Measurements from ENCODE around the gene DCAKD. TPM values are rescaled to one million over a fixed set of nuclear protein-coding genes. Genes with fewer than 3 reads are reported as not detected.

The DCAKD gene
- total RNA-seq, 1 experiment from 2014 or later: 15.1 TPM

- Mint-ChIP-seq H3K4me1 (ENCODE audit: low read depth, unreplicated experiment) (no peaks in the 10 kb centered on the region), H3K27ac (ENCODE audit: unreplicated experiment) (no peak overlapping the region), H3K36me3 (ENCODE audit: insufficient read depth, unreplicated experiment) (peaks cover 4% of the 10 kb centered on the region), H3K4me3 (ENCODE audit: unreplicated experiment) (no peak overlapping the region), H3K9me3 (ENCODE audit: unreplicated experiment) (peaks cover 11% of the 10 kb centered on the region), H3K27me3 (ENCODE audit: insufficient read depth, unreplicated experiment) (peaks cover 2% of the 10 kb centered on the region)
- Histone ChIP-seq H3K4me1 (peaks cover 6% of the 10 kb centered on the region; the same call in 1 of the 2 replicates), H3K4me3 (ENCODE audit: low read depth, low read length) (no peak overlapping the region), H3K36me3 (ENCODE audit: control insufficient read depth, insufficient read depth, low read length) (no peaks in the 10 kb centered on the region), H3K9me3 (0 out of 2 replicates have a peak, but pooled peaks cover 8% of the 10 kb centered on the region), H3K27me3 (replicated peaks; ENCODE audit: control insufficient read depth, insufficient read depth, low read length) (no peaks in the 10 kb centered on the region)
- DNase-seq: no peak
- ChIA-PET POLR2A (no interaction called here), CTCF (interaction anchor here (1.2 kb wide), 1 partner anchor 9 kb away, joined by 7 read pairs; no protein-coding TSS in a partner anchor)
- TF ChIP-seq, protein P1, sequence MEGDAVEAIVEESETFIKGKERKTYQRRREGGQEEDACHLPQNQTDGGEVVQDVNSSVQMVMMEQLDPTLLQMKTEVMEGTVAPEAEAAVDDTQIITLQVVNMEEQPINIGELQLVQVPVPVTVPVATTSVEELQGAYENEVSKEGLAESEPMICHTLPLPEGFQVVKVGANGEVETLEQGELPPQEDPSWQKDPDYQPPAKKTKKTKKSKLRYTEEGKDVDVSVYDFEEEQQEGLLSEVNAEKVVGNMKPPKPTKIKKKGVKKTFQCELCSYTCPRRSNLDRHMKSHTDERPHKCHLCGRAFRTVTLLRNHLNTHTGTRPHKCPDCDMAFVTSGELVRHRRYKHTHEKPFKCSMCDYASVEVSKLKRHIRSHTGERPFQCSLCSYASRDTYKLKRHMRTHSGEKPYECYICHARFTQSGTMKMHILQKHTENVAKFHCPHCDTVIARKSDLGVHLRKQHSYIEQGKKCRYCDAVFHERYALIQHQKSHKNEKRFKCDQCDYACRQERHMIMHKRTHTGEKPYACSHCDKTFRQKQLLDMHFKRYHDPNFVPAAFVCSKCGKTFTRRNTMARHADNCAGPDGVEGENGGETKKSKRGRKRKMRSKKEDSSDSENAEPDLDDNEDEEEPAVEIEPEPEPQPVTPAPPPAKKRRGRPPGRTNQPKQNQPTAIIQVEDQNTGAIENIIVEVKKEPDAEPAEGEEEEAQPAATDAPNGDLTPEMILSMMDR (IDR thresholded peaks at IDR 0.05; ENCODE audit: insufficient read depth in 1 of 2, low read depth in 1 of 2, low read length in 1 of 2, severe bottlenecking in 1 of 2, unreplicated experiment in 1 of 2): no peak
- intact Hi-C loops (cut with micrococcal nuclease; ENCODE audit: unreplicated experiment): no loop called here
- BruUV-seq (replicated peaks): no TSS peak
Measured at GRCh38 chr17:44998646-44999045, 52.8 kb downstream of the DCAKD start.

- ChIA-PET CTCF (interaction anchor here (1.2 to 1.5 kb wide), 2 partner anchors 10 to 22 kb away, joined by 4 to 7 read pairs; no protein-coding TSS in a partner anchor), POLR2A (no interaction called here)
- no TSS peak for BruUV-seq (replicated peaks)
- H3K27me3 Mint-ChIP-seq (ENCODE audit: insufficient read depth, unreplicated experiment): peaks cover 2% of the 10 kb centered on the region
- Histone ChIP-seq H3K27me3 (replicated peaks; ENCODE audit: control insufficient read depth, insufficient read depth, low read length) (no peaks in the 10 kb centered on the region), H3K36me3 (ENCODE audit: control insufficient read depth, insufficient read depth, low read length) (no peaks in the 10 kb centered on the region), H3K9me3 (0 out of 2 replicates have a peak, but pooled peaks cover 8% of the 10 kb centered on the region), H3K4me1 (peaks cover 6% of the 10 kb centered on the region; the same call in 1 of the 2 replicates), H3K4me3 (ENCODE audit: low read depth, low read length) (no peak overlapping the region)
- no peak overlapping the region for H3K27ac Mint-ChIP-seq (ENCODE audit: unreplicated experiment)
- intact Hi-C loops (cut with micrococcal nuclease; ENCODE audit: unreplicated experiment): no loop called here
- H3K4me3 Mint-ChIP-seq (ENCODE audit: unreplicated experiment): no peak overlapping the region
- no peaks in the 10 kb centered on the region for H3K4me1 Mint-ChIP-seq (ENCODE audit: low read depth, unreplicated experiment)
- H3K9me3 Mint-ChIP-seq (ENCODE audit: unreplicated experiment): peaks cover 11% of the 10 kb centered on the region
- DNase-seq: no peak
- H3K36me3 Mint-ChIP-seq (ENCODE audit: insufficient read depth, unreplicated experiment): peaks cover 4% of the 10 kb centered on the region
- TF ChIP-seq, protein P1 (IDR thresholded peaks at IDR 0.05; ENCODE audit: insufficient read depth in 1 of 2, low read depth in 1 of 2, low read length in 1 of 2, severe bottlenecking in 1 of 2, unreplicated experiment in 1 of 2): no peak
Measured at GRCh38 chr17:44997733-44998520, 53.5 kb downstream of the DCAKD start.

DNA sequence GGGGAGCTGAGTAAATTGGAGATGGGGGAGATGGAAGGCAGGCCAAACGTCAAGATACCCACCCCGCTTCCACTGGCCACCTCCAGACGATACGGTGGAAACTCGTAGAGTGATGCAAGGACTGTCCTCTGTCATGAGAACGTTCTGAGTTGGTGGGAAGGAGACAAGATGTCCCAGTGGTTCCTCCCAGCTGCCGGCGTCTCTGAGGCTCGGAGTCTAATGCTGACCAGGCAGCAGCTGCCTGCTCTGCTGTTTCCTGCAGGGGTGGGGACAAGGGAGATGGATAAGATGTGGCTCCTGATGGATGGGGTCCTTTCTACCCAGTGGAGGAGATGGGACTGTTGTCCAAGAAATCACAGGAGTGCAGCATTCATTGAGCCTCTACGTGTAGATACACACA, 55.1 kb downstream of the DCAKD start:
- ChIA-PET POLR2A (no interaction called here), CTCF (interaction anchor here (0.6 kb wide), 1 partner anchor 15 kb away, joined by 3 read pairs; no protein-coding TSS in a partner anchor)
- H3K36me3 ChIP-seq (ENCODE audit: control insufficient read depth, insufficient read depth, low read length): no peaks in the 10 kb centered on the region
- intact Hi-C loops (cut with micrococcal nuclease; ENCODE audit: unreplicated experiment): no loop called here
- H3K4me3 ChIP-seq (ENCODE audit: low read depth, low read length): no peak overlapping the region
- Mint-ChIP-seq H3K27me3 (ENCODE audit: insufficient read depth, unreplicated experiment) (peaks cover 2% of the 10 kb centered on the region), H3K9me3 (ENCODE audit: unreplicated experiment) (peaks cover 11% of the 10 kb centered on the region), H3K36me3 (ENCODE audit: insufficient read depth, unreplicated experiment) (peaks cover 4% of the 10 kb centered on the region), H3K4me3 (ENCODE audit: unreplicated experiment) (no peak overlapping the region), H3K4me1 (ENCODE audit: low read depth, unreplicated experiment) (no peaks in the 10 kb centered on the region), H3K27ac (ENCODE audit: unreplicated experiment) (no peak overlapping the region)
- H3K27me3 ChIP-seq (replicated peaks; ENCODE audit: control insufficient read depth, insufficient read depth, low read length): no peaks in the 10 kb centered on the region
- H3K9me3 ChIP-seq: 0 out of 2 replicates have a peak, but pooled peaks cover 8% of the 10 kb centered on the region
- peaks cover 6% of the 10 kb centered on the region; the same call in 1 of the 2 replicates for H3K4me1 ChIP-seq
- DNase-seq: no peak
- no TSS peak for BruUV-seq (replicated peaks)
- TF ChIP-seq, protein P1 (IDR thresholded peaks at IDR 0.05; ENCODE audit: insufficient read depth in 1 of 2, low read depth in 1 of 2, low read length in 1 of 2, severe bottlenecking in 1 of 2, unreplicated experiment in 1 of 2): no peak

All from Caco-2 (cell line).